ENCODE data around the gene PHF21B.

The PHF21B gene

DNA sequence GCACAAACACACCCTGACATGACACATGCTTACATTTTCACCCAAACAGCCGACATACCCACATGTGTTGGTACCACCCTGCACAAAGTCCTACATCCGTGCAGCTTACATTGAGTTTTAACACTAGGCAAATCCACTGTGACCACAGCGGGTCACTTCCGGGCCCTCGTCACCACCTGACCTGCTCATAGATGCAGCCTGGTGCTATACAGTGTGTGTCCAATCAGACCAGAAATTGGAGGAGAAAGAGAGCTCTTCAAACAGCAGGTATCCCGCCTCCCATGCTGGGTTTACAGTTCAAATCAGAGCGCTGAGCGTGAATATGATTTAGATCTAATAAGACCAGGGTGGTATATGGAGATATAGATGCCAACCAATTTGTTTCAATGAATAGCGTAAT, 35.4 kb downstream of the PHF21B start:
- TF ChIP-seq, protein P1, sequence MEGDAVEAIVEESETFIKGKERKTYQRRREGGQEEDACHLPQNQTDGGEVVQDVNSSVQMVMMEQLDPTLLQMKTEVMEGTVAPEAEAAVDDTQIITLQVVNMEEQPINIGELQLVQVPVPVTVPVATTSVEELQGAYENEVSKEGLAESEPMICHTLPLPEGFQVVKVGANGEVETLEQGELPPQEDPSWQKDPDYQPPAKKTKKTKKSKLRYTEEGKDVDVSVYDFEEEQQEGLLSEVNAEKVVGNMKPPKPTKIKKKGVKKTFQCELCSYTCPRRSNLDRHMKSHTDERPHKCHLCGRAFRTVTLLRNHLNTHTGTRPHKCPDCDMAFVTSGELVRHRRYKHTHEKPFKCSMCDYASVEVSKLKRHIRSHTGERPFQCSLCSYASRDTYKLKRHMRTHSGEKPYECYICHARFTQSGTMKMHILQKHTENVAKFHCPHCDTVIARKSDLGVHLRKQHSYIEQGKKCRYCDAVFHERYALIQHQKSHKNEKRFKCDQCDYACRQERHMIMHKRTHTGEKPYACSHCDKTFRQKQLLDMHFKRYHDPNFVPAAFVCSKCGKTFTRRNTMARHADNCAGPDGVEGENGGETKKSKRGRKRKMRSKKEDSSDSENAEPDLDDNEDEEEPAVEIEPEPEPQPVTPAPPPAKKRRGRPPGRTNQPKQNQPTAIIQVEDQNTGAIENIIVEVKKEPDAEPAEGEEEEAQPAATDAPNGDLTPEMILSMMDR (IDR thresholded peaks at IDR 0.05) = no peak

DNA sequence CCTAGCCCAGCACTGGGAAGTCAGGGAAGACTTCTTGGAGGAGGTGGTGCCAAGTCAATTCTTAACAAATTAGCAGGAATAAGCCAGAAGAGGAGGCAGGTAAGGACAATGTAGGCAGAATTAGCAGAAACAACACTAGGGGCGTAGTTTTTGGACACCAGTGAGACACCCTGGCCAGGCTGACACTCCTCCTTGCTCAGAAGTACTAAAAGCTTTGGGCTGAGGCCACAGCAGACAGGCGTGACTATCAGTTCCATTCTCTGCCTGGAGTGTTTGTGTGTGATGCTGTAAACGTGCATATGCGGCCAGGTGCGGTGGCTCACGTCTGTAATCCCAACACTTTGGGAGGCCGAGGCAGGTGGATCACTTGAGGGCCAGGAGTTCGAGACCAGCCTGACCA, 36.0 kb downstream of the PHF21B start:
- TF ChIP-seq, protein P1 (IDR thresholded peaks at IDR 0.05) = no peak

DNA sequence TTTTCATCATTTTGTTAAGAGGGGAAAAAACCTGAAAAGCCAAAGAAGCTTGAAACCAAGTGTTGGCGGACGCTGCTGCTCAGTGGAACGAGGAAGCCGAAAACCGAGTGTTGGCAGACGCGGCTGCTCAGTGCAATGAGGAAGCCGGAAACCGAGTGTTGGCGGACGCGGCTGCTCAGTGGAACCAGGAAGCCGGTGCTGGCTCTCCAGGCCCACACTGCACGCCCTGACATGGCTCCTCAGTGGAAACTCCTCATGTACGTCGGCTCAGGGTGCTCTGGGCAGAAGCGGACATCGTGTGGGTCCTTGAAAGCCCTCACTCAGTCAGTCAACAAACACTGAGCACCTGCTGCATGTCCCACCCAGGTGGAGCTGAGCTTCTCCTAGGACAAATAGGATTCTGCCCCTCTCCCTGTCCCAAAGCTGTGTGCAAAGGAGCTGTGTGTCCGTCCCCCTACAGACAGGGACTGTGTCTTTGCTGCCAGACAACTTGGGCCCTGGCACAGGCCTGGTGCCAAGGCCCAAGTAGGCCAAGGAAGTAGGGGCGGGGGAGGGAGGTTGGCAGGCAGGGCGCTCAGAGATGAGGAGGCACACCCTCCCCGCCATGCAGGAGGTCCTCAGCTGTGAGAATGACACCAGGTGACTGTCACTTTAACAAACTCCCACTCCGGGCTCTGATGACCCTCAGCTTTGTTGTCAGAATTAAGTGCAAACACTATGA, 37.3 kb downstream of the PHF21B start:
- TF ChIP-seq, protein P1 (IDR thresholded peaks at IDR 0.05) = no peak

DNA sequence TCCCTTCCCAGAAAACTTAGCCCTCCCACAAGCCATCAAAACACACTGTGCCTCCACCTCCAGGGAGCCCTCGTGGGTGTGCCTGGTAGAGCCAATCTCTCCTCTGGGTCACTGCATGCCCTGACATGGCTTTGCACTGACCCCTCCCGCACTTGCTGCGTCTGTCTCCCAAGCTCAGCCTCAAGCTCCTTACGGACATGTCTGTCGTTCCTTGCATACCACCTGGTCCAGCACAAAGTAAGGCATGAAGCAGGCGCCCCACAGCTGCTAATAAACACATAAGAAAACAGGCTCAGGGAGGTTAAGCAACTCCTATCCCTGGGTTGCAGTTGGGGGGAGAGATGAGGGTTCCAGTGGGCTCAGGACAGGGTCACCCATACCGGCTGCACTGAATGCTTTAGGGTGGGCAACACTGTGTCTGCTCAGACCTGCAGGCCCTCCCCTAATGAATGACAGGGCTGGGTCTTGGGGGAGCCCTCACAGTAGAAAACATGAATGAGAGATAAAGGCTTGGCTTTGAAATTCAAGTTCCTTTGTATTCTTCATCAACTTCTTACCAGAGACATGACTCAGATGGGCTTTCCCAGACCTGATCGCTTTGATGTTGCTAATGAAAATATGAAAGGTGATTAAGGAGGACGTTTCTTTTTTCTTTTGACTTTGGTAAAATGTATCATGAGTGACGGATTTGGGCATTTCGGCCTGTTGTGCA, 38.0 kb downstream of the PHF21B start:
- TF ChIP-seq, protein P1 (IDR thresholded peaks at IDR 0.05) = no peak

DNA sequence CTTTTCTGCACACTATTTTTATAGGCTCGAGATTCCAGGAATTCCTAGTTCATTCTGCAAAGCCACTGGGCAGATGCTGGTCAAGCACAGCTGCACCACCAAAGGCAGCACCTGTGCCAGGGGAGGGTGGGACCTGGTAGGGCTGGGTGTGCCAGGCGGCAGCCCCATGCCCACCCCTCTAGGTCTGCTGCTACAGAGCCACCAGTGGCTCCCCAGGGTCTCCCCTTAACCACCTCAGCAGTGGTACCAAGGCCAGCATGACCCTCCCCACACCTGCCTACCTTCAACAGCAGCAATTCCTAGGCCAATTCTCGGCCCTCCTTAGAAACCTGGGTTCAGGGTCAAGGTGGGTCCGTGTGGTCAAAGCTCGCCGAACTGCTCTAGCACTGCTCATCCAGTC, 39.5 kb downstream of the PHF21B start:
- TF ChIP-seq, protein P1 (IDR thresholded peaks at IDR 0.05) = no peak

DNA sequence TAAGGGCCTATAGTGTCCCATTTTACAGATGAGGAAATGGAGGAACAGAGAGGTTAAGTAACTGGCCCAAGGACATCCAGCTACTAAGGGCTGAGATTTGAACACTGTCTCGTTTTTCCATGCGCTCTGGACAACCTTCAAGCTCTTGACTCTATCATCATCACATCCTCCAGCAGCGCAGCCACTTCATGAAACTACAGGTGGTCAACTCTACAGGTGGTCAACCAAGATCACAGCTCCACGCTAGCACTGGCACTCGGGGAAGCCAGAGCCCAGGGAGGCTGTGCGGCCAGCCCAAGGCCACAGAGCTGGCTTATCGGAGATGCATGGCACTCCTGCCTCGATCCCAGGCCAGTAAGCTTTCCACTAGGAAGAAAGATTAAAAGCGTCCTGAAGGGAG, 40.0 kb downstream of the PHF21B start:
- TF ChIP-seq, protein P1 (IDR thresholded peaks at IDR 0.05) = no peak

DNA sequence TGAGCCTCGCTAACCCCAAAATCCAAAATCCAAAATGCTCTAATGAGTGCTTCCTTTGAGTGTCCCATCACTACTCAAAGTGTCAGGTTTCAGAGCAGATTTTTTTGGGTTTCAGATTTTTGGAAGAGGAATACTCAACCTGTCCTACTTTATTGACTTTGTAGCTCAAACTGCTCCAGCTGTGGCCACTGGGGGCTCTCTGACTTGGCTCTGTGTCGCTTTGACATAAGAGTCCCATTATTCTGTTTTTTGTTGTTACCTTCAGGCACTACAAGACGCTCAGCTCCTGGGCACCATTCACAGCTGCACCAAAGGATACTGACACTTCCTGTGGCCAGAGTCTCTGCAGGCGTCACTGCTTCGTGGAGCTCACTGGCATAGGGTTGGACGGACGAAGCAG, 41.1 kb downstream of the PHF21B start:
- TF ChIP-seq, protein P1 (IDR thresholded peaks at IDR 0.05) = peak; percentile 34; the same call in 1 of the 2 replicates
